HG02678 (cell line): ENCODE data around the gene MINDY4.
"Not testable (repeated sequence)": the region's sequence is repeated elsewhere in the genome, so short reads cannot be mapped to it uniquely, and the experiment has no call there.

Experiments used
- ATAC-seq: cut with Tn5 transposase; IDR thresholded peaks from one replicate; pipeline ENCODE4 v1.9.1; 2021; ENCODE audit warnings: mild to moderate bottlenecking, moderate library complexity; ENCODE audit not compliant: unreplicated experiment

The MINDY4 gene

GRCh38 chr7:30831936-30832335 is 60.7 kb downstream of the MINDY4 start:
- no peak for ATAC-seq

- not testable (repeated sequence) for ATAC-seq
Observed at GRCh38 chr7:30834017-30834674, 62.9 kb downstream of the MINDY4 start.

- no peak for ATAC-seq
Observed at GRCh38 chr7:30835396-30835915, 64.2 kb downstream of the MINDY4 start.

- no peak for ATAC-seq
Observed at GRCh38 chr7:30836991-30837390, 65.8 kb downstream of the MINDY4 start.

DNA sequence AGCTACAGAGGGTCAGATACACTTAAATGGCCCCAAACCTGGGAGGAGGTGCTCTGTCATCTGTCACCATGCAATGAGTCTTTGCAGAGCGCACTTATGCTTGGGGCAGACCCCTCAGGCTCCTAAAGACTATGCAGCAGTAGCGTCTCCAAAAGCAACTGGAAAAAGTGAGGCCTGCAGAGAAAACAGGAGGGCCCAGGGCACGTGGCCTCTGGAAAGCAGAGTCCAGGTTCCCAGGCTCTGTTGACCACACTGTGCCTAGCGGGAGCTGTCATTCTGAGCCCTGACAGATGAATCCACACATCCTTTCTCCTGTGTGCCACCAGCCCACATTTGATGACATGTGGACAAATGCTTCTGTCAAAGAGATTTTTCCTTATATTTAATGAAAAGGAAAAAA is 66.4 kb downstream of the MINDY4 start:
- no peak for ATAC-seq

DNA sequence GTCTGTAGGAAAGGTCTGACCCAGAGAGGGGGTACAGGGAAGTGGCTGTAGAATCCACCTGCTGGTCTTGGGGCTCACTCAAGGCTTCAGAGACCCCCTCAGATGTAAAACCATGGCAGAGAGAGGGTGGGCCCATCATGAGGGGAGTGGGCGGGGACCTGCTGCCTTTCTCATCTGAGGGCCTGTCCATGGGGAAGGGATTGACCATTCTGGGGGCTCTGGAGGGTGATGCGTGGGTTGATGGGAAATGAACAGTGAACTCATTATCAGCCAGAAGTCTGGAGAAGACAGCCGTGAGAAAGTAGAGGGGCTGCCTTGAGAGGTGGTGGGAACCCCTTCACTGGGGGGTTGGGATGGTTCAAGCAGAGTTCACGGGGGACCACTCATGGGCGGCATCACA is 66.8 kb downstream of the MINDY4 start:
- no peak for ATAC-seq

DNA sequence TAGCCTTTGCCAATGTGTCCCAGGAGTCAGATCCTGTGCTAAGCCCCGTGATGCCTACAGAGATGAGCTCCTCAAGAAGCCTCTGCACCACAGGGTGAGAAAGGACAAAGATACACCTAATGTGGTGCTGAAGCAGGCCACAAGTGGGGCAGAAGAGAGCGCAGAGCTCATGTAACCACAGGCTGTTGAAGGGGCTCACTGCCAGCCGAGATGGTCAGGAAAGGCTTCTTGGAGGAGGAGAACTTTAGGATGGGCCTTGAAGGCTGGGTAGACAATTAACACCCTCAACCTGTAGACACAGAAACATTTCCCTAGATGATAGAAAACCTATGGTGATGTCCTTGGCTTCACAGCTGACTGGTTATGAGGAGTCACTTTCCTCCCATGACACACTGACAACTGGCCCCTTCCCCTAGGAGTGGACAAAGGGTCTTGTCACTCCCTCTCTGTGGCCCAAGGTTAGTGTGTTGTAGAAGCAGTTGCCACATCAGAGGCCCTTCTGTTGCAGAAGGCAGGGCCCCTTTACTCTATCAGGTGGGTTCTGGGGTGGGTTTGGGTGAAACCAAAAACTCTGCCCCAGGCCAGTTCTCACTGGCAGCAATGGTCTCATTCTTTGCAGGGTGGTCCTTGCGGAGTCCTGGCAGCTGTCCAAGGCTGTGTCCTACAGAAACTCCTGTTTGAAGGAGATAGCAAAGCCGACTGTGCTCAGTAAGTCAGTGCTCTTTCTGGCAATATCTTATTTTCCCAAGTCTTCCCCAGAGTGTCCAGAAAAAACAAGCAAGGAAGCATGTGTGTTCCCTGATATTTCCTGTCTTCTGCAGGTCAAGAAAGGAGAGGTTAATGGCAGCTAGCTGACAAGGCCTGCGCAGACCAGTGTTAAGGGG is 69.2 kb downstream of the MINDY4 start:
- ATAC-seq, result no peak

DNA sequence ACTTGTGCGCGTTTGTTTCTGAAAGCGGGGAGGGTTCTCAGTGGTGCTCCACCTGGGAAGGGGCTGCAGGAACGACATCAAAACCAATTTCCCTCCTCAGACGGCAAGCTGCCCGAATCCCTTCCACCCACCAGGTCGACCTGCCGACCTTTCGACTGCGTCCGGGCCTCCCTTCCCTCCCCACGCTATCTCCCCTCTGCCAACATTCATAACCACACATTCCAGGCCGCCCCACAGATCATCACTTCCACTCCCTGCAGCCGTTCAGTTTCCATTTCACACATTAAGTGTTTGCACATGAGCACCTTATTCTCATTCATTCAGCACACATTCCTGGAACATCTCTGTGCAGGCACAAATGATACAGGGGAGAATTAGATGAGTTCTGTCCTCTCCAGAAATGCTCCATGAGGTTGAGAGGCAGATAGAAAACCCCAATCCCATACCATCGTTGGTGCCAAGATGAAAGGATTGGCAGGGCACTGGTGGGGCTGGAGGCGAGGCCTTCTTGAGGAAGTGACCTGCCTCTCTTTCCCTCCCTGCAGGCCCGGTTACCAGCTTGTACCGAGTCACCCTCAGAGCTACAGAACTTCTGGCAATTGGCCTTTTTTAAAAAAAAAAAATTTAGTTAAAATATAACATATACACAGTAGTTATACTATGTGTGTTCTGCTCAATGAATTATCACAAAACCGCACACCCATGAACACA is 70.0 kb downstream of the MINDY4 start:
- ATAC-seq, result no peak

GRCh38 chr7:30841801-30842541 is 70.8 kb downstream of the MINDY4 start:
- no peak for ATAC-seq

GRCh38 chr7:30842542-30843451 is 71.6 kb downstream of the MINDY4 start:
- no peak for ATAC-seq

GRCh38 chr7:30843741-30844482 is 72.7 kb downstream of the MINDY4 start:
- no peak for ATAC-seq

GRCh38 chr7:30844483-30844874 is 73.3 kb downstream of the MINDY4 start:
- ATAC-seq, result no peak

- ATAC-seq, result no peak
Observed at GRCh38 chr7:30844916-30845315, 73.7 kb downstream of the MINDY4 start.

GRCh38 chr7:30845426-30846135 is 74.4 kb downstream of the MINDY4 start:
- ATAC-seq, result no peak

GRCh38 chr7:30846378-30846777 is 75.2 kb downstream of the MINDY4 start:
- ATAC-seq, result no peak

DNA sequence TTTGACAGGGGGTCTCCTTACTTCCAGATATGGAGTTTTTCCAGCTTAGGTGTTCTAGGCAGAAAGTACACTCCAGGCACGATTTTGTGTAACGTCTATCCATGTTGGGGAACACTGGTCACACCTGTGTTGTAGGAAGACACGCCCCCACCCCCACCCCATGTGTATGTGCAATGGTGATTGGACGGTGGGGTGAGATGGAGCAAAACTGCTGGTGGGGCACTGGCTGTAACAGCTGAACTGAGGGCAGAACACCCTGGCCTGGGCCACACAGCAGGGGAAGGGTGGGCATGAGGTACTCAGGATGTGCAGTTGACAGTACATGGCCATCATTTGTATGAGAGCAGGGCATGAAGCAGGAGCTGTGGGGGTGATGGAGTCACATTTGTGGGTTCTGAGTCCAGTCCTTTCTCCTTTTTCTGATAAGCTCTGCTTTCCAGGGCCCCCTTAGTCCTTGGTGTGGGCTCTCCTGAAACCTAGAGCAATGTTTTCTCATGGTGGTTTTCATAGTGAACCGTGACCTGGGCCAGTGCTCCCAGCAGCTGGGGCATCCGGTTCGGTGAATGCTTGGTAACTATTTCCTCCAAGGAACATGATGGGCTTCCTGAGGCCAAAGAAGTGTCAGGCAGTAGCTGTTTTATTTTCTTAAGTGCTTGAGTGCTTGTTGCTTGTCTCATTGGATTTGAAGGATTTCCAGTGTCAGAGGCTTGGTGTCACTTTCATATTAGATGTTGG is 77.1 kb downstream of the MINDY4 start:
- no peak for ATAC-seq

DNA sequence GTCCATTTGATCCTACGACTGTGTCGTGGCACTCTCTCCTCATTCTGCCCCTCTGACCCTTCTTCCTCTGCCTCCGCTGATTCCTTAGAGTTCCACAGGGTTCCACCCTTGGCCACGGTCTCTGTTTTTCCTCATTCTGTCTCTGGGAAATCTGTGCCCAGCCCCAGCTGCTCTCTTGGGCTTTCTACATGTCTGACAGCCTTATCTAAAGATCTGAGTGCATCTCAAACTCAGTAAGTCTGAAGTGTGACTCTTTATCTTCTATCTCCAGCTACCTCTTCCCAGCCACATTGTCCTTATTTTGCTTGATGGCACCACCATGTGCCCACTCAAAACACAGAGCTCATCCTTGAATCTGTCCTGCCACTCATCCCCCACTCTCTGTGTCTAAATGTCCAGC is 78.3 kb downstream of the MINDY4 start:
- ATAC-seq, result no peak

- no peak for ATAC-seq
Observed at GRCh38 chr7:30850426-30850825, 79.2 kb downstream of the MINDY4 start.
